ENCODE results near the gene ZNF608.

- TF ChIP-seq POLR2A (IDR thresholded peaks at IDR 0.05): no peak
- TF ChIP-seq, protein P1, sequence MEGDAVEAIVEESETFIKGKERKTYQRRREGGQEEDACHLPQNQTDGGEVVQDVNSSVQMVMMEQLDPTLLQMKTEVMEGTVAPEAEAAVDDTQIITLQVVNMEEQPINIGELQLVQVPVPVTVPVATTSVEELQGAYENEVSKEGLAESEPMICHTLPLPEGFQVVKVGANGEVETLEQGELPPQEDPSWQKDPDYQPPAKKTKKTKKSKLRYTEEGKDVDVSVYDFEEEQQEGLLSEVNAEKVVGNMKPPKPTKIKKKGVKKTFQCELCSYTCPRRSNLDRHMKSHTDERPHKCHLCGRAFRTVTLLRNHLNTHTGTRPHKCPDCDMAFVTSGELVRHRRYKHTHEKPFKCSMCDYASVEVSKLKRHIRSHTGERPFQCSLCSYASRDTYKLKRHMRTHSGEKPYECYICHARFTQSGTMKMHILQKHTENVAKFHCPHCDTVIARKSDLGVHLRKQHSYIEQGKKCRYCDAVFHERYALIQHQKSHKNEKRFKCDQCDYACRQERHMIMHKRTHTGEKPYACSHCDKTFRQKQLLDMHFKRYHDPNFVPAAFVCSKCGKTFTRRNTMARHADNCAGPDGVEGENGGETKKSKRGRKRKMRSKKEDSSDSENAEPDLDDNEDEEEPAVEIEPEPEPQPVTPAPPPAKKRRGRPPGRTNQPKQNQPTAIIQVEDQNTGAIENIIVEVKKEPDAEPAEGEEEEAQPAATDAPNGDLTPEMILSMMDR (IDR thresholded peaks at IDR 0.05): no peak
- no peak for TF ChIP-seq POLR2AphosphoS5 (IDR thresholded peaks at IDR 0.05)
Measured at GRCh38 chr5:124713595-124713994, 32.8 kb downstream of the ZNF608 start.
